HG02759 (cell line): ENCODE data around the gene SEC31A.

Source experiments
- ATAC-seq: cut with Tn5 transposase; IDR thresholded peaks from one replicate; pipeline ENCODE4 v1.9.1; 2021; ENCODE audit warnings: mild to moderate bottlenecking, moderate library complexity; ENCODE audit not compliant: unreplicated experiment

SEC31A gene

GRCh38 chr4:82776925-82777542, 113.9 kb downstream of the SEC31A start:
- ATAC-seq = no peak

- no peak for ATAC-seq
Observed at GRCh38 chr4:82775243-82775642, 115.7 kb downstream of the SEC31A start.

- no peak for ATAC-seq
Observed at GRCh38 chr4:82774711-82775171, 116.2 kb downstream of the SEC31A start.

DNA sequence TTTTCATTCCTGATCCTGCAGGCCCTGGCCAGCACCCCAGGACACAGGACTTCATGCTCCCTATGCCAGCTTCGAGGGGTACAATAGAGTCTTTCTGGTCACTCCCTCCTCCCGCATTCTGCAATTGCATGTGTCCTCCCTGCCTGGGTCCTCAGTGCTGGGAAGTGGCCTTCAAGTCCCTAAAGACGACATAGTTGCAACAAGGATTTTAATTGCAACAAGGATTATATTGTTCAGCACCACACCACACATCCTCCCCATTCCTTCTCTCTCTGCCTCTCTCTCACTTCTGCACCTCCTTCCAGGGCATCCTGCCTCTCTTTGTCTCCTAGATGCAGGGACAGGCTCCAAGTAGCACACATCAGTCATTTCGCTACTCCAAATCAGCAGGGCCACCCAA, 117.9 kb downstream of the SEC31A start:
- ATAC-seq = no peak

GRCh38 chr4:82770607-82771006, 120.3 kb downstream of the SEC31A start:
- ATAC-seq = no peak
